DOHH2 (cell line): ENCODE data around the gene TOB1.

ENCODE experiments used
- CTCF ChIP-seq: fragments of 200-600 bp; sonication (generic); IDR thresholded peaks from one replicate; pipeline ENCODE4 v1.5.1; 2014; ENCODE audit warnings: antibody characterized with exemption, mild to moderate bottlenecking, low read depth, low read length; ENCODE audit not compliant: poor library complexity, severe bottlenecking
- EZH2phosphoT487 ChIP-seq: fragments of 200-600 bp; sonication (generic); IDR thresholded peaks from 2 replicates; pipeline ENCODE4 v1.6.1; 2017; ENCODE audit warnings: borderline replicate concordance, mild to moderate bottlenecking, antibody characterized with exemption, low read length, moderate library complexity, mixed read lengths

DNA sequence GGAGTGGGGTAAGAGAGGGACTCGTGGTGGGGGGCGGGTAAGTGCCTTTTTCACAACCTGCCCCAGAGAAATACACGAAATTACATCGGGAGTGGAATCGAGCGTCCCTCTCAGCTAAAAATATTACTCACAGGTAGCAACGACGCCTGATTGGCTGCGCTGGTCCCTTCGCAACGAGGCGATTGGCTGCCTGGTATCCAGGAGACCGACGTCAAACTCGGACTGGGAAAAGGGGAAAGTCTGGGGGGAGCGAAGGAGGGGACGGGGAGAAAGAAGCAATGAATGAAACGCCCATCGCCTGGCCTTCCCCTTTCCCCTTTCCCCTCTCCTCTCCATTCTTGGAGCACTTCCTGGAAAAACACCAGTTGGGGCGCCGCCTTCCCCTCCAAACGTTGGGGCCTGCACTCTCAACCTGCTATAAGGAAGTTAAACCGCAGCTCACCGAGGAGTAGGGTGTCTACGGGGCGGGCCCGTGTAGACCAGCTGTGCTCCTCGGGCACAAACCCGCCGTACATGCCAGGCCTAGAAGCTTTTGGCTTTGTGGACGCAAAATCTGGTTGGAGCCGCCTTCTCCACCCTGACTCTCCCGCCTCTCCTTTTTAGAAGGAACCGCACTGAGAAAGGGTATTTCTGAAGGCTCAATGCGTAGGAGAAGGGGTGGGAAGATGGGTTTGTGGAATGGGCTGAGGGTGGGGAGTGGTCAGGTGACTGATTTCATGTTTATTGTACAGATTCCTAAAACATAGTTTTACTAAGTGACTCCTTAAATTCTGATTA lies 1.4 kb upstream of the TOB1 start:
- no peak for TF ChIP-seq CTCF
- TF ChIP-seq EZH2phosphoT487 = no peak
